Esophagus squamous epithelium (tissue), 5 donors: ENCODE measurements around the gene MIEN1. TPM values are rescaled to one million over a fixed set of nuclear protein-coding genes. Genes with fewer than 3 reads are reported as not detected.

Source experiments
- DNase-seq: peaks from one replicate; lab custom pipeline; 2025; lab: John Stamatoyannopoulos, UW
- H3K27ac ChIP-seq, 4 donors: fragments of 200-600 bp; sonication (generic); one replicate each; pipeline ENCODE4 v1.5.1; 2016 to 2019; ENCODE audit warnings: mild to moderate bottlenecking in 1 of 4
- H3K27me3 ChIP-seq, 4 donors: fragments of 200-600 bp; sonication (generic); 1 replicate in 3 of 4; 2 replicates in 1 of 4; pipeline versions ENCODE4 v1.5.1 to v1.6.0; 2017 to 2021; ENCODE audit warnings: antibody characterized with exemption in 1 of 4
- H3K36me3 ChIP-seq, 3 donors: fragments of 200-600 bp; sonication (generic); one replicate each; pipeline ENCODE4 v1.5.1; 2016 to 2019
- H3K4me1 ChIP-seq, 3 donors: fragments of 200-600 bp; sonication (generic); one replicate each; pipeline ENCODE4 v1.5.1; 2017 to 2019
- H3K4me3 ChIP-seq, 4 donors: fragments of 200-600 bp; sonication (generic); 1 replicate in 3 of 4; 2 replicates in 1 of 4; pipeline ENCODE4 v1.5.1; 2016 to 2019; ENCODE audit warnings: mild to moderate bottlenecking in 2 of 4, moderate library complexity in 1 of 4
- H3K9me3 ChIP-seq, 3 donors: fragments of 200-600 bp; sonication (generic); one replicate each; pipeline ENCODE4 v1.5.1; 2016 to 2019
- CTCF ChIP-seq, 6 experiments: fragments of 450-650 bp in 4 of 6; fragments of 200-600 bp in 2 of 6; sonication (generic) in 2 of 6; IDR thresholded peaks; one replicate each; pipeline ENCODE4 v1.5.1; 2016 to 2019; ENCODE audit warnings: antibody characterized with exemption in 6 of 6, mild to moderate bottlenecking in 4 of 6, moderate library complexity in 4 of 6
- POLR2A ChIP-seq, 4 donors: fragments of 450-650 bp; IDR thresholded peaks; one replicate each; pipeline ENCODE4 v1.6.1; 2017; ENCODE audit warnings: antibody characterized with exemption in 4 of 4, mild to moderate bottlenecking in 4 of 4, moderate library complexity in 3 of 4
- WGBS, 2 donors: methylation state at CpG; one replicate each; pipeline ENCODE4 v1.1.5; 2018; 5-methylcytosine and 5-hydroxymethylcytosine counted together
- intact Hi-C: fragments of 100-400 bp; cut with DNase I; formaldehyde crosslinking; loops from one replicate; pipeline ENCODE4 v1.15.0; 2022
- total RNA-seq, 4 donors: library from RNA; depleted of rRNA; stranded (reverse); fragments of >200 nt; gene quantifications; one replicate each; pipeline ENCODE4 v1.1.0, GENCODE V29; 2016
- donor health status: DM: yes; HTN: yes; CAD: no.

Gene MIEN1
- total RNA-seq, 4 donors from 2014 or later, result 44.4 to 55.2 (median 53.2) TPM

GRCh38 chr17:39753514-39754160, 23.3 kb upstream of the MIEN1 start:
- Histone ChIP-seq H3K27me3 (no peaks in the 10 kb centered on the region), H3K9me3 (no peaks in the 10 kb centered on the region), H3K36me3 (no peaks in the 10 kb centered on the region), H3K27ac (peak overlapping the region; percentile 83 to 95 (median 92)), H3K4me3 (peak overlapping the region; percentile 40 to 85 (median 73)), H3K4me1 (peaks cover 20 to 45% (median 22%) of the 10 kb centered on the region in 3 donors)
- DNase-seq, result no peak
- WGBS, 2 donors, result 20 to 47% methylated on average over 3 to 13 of the region's 55 CpGs
- intact Hi-C loops, result no loop called here
- TF ChIP-seq CTCF (IDR thresholded peaks at IDR 0.05), result no peak
- peak in 2 of 4 donors; percentile 24 to 47 for TF ChIP-seq POLR2A (IDR thresholded peaks at IDR 0.05)

GRCh38 chr17:39752241-39752881, 22.0 kb upstream of the MIEN1 start:
- Histone ChIP-seq H3K27me3 (no peaks in the 10 kb centered on the region), H3K27ac (no peak overlapping the region), H3K36me3 (peaks cover 0 to 10% (median under 1%) of the 10 kb centered on the region in 3 donors), H3K4me1 (peaks cover 20 to 45% (median 22%) of the 10 kb centered on the region in 3 donors), H3K4me3 (no peak overlapping the region), H3K9me3 (no peaks in the 10 kb centered on the region)
- intact Hi-C loops, result no loop called here
- TF ChIP-seq CTCF (IDR thresholded peaks at IDR 0.05), result no peak
- TF ChIP-seq POLR2A (IDR thresholded peaks at IDR 0.05), result no peak
- no peak for DNase-seq
- 78 to 82% methylated on average over 10 to 13 of the region's 13 CpGs for WGBS, 2 donors

GRCh38 chr17:39751637-39752036, 21.3 kb upstream of the MIEN1 start:
- peaks cover 20 to 45% (median 22%) of the 10 kb centered on the region in 3 donors for H3K4me1 ChIP-seq
- DNase-seq, result no peak
- no peaks in the 10 kb centered on the region for H3K9me3 ChIP-seq
- WGBS, 2 donors, result 47 to 61% methylated on average over 4 to 9 of the region's 10 CpGs
- no peak for TF ChIP-seq CTCF (IDR thresholded peaks at IDR 0.05)
- no peak for TF ChIP-seq POLR2A (IDR thresholded peaks at IDR 0.05)
- no peaks in the 10 kb centered on the region for H3K27me3 ChIP-seq
- H3K36me3 ChIP-seq, result peaks cover 0 to 17% (median 7%) of the 10 kb centered on the region in 3 donors
- intact Hi-C loops, result no loop called here
- no peak overlapping the region for H3K27ac ChIP-seq
- H3K4me3 ChIP-seq, result no peak overlapping the region

- peaks cover 20 to 44% (median 22%) of the 10 kb centered on the region in 3 donors for H3K4me1 ChIP-seq
- H3K27ac ChIP-seq, result no peak overlapping the region
- peaks cover 0 to 23% (median 8%) of the 10 kb centered on the region in 3 donors for H3K36me3 ChIP-seq
- TF ChIP-seq POLR2A (IDR thresholded peaks at IDR 0.05), result no peak
- TF ChIP-seq CTCF (IDR thresholded peaks at IDR 0.05), result no peak
- H3K27me3 ChIP-seq, result no peaks in the 10 kb centered on the region
- H3K4me3 ChIP-seq, result no peak overlapping the region
- intact Hi-C loops, result no loop called here
- DNase-seq, result no peak
- H3K9me3 ChIP-seq, result no peaks in the 10 kb centered on the region
- WGBS, 2 donors, result 46 to 51% methylated on average over 2 to 3 of the region's 5 CpGs
These were observed 20.7 kb upstream of the MIEN1 start for GRCh38 chr17:39751016-39751543.
